HG02798 (cell line): ENCODE measurements around the gene CAPG.
"Not testable (repeated sequence)": the region's sequence is repeated elsewhere in the genome, so short reads cannot be mapped to it uniquely, and the experiment has no call there.

Experiments
- ATAC-seq: cut with Tn5 transposase; IDR thresholded peaks from one replicate; pipeline ENCODE4 v1.9.1; 2021; ENCODE audit warnings: mild to moderate bottlenecking; ENCODE audit not compliant: unreplicated experiment, poor library complexity

Gene CAPG

GRCh38 chr2:85422072-85422457, 11.9 kb upstream of the CAPG start:
- ATAC-seq, result no peak

GRCh38 chr2:85421260-85422071, 11.3 kb upstream of the CAPG start:
- ATAC-seq, result no peak

DNA sequence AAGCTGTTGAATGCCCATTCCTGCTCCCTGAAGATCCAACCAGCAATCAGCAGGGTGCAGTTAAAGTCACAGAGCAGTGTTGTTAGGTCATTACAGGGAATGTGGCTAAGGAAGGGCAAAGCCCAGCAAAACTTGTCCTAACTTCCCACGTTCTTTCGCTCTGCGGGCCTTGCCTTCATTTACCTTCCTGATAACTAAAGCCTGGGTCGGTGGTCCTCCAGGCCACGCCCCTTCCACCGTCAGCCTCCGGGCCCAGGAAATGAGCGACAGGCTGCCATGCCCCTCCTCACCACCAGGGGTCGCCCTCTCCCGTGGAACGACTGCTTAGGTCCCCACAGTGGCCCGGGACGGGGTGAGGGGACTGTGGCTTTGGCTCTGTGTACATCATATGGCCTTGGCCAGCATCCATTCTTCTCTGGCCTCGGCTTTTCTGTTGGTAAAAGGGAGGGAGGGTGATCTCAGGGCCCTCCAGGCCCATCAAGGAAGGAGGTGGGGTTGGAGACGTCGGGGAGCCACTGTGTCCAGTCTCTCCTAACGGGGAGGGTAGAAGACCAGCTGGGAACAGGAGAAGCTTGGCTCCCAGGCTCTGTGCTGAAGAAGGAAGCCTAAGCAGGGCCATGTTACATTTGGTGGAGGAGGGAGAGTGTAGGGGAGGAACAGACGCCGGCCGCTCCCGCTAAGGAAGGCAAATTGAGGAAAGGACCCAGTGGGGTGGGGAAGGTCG, 10.5 kb upstream of the CAPG start:
- ATAC-seq, result peak; percentile 63

DNA sequence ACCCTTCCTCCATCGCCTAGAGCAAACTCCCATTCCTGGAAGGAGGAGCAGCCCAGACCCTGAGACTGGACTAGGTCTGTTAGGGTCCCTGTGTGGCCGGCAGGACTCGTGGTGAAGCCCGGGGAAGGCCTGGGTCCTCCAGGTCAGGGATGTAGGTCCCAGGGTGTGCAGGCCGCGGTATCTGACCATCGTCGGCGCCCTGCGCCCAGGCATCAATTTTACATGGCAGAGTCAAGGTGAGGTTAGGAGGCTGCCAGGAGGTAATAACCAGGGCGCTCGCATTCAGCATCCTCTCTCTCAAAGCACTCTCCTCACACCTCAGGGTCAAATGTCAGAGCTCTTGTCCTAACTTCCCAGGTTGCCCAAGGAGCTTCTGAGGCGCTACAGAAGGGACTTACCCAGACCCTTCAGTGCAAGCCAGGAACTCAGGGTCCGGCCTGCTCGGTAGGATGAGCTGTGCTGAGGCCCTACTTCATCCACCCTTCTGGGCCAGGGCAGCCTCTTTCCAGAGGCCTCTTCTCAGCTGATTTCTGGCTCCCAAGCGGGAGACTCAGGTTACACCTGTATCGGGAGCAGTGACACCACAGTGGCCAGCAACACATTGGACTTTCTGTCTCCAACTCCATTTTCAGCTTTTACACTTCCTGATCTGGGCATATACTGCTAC, 9.0 kb upstream of the CAPG start:
- ATAC-seq, result no peak

DNA sequence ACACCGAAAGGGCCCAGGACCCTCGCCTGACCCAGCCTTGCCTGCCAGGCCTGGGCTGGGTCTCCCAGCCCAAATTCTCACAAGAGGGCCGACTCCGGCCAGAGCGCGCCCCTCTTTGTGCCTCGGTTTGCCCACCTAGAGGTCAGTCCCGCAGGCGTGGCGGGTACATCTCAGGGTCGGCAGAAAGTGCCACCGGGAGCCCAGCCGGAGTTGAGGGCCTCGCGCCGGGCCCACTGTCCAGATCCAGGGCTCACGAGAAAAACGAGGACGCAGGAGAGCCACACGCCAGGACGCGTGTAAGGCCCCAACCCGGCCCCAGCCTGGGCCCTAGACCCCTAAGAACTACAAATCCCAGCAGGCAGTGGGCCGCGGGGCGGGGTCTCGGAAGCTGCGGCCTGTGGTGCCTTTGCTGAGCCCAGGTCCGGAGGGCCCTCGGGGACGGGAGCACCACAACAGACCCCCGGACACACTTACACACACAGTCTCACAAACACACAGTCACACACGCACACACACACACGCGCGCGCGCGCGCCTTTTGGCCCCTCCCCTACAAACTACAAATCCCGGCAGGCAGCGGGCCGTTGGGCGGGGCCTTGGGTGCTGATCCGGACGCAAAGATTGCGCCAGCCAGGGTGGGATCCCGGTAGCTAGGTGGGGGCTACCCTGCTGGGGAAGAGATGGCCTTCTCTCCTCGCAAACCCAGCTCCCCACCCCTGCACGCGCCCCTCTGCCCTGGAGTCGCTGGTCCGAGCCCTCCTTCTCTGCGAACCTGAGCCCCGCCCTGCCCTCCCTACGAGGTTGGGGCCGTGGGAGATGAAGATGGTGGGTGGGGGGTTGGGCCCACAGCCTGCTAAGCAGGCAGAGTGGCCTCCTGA, 8.2 kb upstream of the CAPG start, which contains the start of gene SH2D6:
SH2D6 (plus strand) TSS at position 583 of the 877 bp plus-strand sequence. CDS start 10,752 bp downstream, outside the sequence.
- ATAC-seq, result peak; percentile 86

GRCh38 chr2:85415980-85416650, 5.9 kb upstream of the CAPG start:
- ATAC-seq, result no peak

DNA sequence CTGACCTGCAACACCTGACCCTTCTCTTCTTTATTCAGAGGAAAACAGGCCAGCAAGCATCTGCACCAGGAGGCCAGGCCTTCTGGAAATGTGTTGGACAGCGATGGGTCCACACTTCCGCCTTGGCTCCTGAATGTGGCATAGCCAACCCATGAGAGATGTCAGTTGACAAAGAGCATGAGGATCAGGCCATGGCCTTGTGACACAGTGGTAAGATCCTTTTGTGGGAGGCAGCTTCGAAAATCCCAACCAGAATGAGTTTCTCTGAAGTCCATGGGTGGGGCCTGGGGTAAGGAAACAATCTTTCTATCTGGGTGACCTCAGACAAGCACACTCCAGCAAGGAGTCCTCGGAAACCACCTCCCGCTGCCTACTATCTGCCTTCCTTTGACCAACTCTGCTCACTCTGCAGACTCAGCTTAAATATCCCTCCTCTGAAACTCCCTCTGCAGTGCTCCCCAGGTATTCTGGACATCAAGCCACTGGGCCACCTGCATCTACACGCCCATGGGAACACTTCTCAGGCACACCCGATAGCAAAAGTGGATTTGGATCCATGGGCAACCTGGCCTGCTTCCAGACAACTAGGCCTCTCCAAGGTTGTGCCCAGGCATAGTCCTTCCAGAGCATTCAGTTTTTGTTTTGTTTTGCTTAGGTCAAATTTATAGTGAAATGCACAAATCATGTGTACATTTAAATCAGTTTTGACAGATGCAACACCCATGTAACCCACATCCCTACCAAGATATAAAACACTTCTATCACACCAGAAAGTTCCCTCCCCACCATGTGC, 4.8 kb upstream of the CAPG start:
- ATAC-seq, result no peak

DNA sequence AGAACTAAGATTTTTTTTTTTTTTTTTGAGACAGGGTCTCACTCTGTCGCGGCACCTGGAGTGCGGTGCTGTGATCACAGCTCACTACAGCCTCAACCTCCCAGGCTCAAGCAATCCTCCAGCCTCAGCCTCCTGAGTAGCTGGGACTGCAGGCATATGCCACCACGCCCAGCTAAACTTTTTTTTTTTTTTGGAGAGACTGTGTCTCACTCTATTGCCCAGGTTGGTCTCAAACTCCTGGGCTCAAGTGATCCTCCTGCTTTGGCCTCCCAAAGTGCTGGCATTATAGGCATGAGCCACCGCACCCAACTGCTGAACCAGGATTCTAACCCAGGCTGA, 4.2 kb upstream of the CAPG start:
- ATAC-seq, result not testable (repeated sequence)

DNA sequence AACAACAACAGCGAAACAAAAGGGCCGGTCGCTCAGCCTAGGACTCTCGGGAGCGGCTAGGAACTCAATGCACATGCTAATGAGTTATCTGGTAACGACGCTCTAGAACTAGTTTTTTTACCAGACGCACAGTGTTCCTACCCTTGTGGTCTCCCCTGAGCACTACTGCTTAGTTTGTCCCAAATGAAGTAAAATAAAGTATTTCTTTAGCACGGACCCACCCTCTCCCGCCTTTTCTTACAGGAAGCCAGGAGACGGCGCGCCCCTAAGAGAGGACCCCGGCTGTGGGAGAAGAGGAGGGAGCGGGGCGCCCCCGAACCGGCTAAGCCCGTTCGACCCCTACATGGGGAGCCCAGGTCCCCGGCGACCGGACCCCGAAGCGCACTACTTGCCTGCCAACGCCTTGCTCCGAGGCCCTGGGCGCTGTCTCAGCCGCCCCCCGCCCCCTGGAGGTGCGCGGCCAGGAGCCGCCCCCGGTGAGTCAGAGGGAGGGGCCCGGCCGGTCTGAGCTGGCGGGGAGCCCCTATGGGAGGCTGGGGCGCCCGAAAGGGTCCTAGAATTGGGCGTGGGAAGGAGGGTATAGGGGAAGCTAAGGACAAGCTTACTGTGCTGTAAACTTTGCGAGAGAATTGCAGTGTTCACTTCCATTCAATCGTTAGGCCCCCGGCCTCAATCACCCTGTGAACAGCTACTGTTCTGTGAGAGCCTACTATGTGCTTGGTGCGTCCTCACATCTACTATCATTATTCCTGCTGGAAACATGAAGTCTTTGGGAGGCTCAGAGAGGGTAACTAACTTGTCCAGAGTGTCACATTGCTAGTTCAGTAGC, 3.6 kb upstream of the CAPG start:
- no peak for ATAC-seq

DNA sequence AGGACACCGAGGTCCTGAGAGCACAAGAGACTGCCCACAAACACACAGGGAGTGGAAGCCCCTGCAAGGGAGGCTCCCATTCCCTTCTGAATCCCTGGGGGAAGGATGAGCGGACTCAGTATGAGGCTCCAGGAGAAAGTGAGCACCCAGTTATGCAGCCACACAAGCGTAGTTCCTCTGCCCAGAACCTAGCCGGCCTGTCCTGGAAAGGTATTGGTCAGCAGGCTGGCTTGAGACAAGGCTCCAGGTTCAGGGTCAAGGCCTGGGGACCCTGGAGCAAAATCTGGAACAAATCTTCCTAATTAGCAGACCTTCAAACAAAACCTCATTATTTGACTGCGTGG, 1.2 kb upstream of the CAPG start:
- no peak for ATAC-seq

- ATAC-seq, result no peak
These were observed 628 bp upstream of the CAPG start for GRCh38 chr2:85410584-85411404.

GRCh38 chr2:85405201-85406059, 4.7 kb downstream of the CAPG start:
- peak; percentile 48 for ATAC-seq

DNA sequence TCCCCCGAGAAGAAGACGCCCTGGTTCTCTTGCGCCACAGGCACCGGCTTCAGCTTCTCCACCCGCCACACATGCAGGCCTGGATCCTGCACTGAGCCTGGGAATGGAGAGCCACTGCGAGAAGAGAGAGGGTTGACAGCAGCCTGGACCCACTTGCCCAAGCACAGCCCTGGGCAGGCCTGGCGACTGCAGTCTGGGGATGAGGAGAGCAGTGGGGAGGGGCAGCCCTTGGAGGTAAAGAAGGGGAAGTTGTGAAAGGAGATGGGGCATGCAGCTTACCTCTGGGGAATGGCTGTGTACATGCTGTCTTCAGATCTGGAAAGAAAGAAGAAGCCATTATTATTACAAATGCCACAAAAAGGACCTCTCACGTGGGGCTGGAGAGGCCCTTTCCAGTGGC, 8.3 kb downstream of the CAPG start:
- no peak for ATAC-seq

- no peak for ATAC-seq
These were observed 8.7 kb downstream of the CAPG start for GRCh38 chr2:85401464-85401805.

DNA sequence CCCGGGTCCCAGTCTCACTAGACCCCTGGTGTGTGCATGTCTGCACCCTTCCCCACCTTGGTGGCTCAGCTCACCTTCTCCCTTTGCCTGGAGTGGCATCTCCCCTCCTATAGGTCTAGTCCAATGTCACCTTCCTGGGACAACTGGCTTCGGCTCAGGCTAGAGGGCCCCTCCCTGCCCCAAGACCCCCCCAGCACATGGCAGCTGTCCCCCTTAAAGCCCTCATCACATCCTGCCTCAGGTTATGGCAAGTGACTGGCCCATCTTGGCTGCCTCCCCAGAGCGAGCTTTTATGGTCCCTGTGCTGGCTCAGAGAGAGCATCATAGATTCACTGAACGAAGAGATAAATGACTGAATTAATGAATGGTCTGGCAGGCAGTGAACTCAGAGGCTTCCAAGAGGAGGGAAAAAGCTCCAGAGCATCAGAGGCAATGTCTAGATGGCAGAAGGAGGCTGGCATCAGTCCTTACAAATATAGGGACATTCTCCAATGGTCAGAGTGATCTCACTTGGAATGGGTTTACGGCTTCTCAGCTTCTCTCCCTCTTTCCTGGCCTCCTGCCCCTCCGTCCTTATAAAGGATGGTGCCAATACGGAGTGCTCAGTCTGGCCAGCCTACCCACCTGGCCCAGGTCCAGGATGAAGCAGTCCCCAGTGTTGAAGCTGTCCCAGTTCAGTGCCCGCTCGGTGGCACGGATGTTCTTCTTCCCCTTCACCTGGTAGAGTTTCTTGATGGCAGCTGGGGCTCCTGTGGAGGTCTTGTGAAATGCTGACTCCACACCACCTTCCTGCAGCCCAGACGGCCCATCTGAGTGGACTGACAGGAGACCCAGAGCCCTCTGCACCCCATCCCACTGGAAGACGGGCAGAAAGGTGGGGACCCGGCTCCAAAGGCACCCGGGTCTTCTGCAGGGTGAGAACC, 9.4 kb downstream of the CAPG start:
- ATAC-seq, result no peak

DNA sequence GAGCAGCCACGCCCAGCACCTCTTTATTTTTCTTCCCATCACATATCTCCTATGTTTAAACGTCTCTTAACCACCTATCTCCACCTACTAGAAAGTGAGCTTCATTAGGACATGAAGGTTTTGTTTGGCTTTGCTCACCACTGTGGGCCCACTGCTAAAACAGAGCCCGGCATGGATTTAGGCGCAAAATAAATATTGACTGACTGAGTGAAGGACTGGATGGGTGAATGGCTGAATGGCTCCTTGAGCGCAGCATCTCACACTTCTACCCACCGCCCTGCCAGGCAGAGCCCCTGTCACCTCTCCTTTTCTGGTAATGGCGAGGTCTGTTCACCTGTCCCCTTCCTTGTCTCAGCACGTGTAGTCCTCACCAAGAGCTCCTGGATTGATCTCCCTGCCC, 10.1 kb downstream of the CAPG start:
- ATAC-seq, result no peak
